Fibroblast of the aortic adventitia (primary cell): ENCODE measurements around the gene ADCY10. TPM values are rescaled to one million over a fixed set of nuclear protein-coding genes. Genes with fewer than 3 reads are reported as not detected.
A peak's percentile ranks its signal among the peaks of the same experiment; 100 is the strongest.

ENCODE experiments used
- DNase-seq: peaks from one replicate; pipeline ENCODE4 v3.0.0-alpha.2; 2010; ENCODE audit warnings: low read depth
- H3K4me3 ChIP-seq: 2 replicates; pipeline ENCODE4 v1.5.1; 2011; ENCODE audit warnings: low read depth, mild to moderate bottlenecking, control low read depth, low read length, moderate library complexity
- CTCF ChIP-seq: IDR thresholded peaks from 2 replicates; pipeline ENCODE4 v1.5.1; 2011; ENCODE audit warnings: mild to moderate bottlenecking, low read length, control low read depth, inconsistent platforms; ENCODE audit not compliant: insufficient read depth
- total RNA-seq: library from RNA; depleted of rRNA; stranded (reverse); fragments of >200 nt; gene quantifications from 2 replicates; pipeline ENCODE4 v1.2.3, GENCODE V29; 2012; ENCODE audit warnings: low replicate concordance

ADCY10 gene
- total RNA-seq, 1 donor: 0.09 TPM

- H3K4me3 ChIP-seq: no peak overlapping the region
- no peak for DNase-seq
- no peak for TF ChIP-seq CTCF
Observed at GRCh38 chr1:167805041-167805556, 108.8 kb downstream of the ADCY10 start.

DNA sequence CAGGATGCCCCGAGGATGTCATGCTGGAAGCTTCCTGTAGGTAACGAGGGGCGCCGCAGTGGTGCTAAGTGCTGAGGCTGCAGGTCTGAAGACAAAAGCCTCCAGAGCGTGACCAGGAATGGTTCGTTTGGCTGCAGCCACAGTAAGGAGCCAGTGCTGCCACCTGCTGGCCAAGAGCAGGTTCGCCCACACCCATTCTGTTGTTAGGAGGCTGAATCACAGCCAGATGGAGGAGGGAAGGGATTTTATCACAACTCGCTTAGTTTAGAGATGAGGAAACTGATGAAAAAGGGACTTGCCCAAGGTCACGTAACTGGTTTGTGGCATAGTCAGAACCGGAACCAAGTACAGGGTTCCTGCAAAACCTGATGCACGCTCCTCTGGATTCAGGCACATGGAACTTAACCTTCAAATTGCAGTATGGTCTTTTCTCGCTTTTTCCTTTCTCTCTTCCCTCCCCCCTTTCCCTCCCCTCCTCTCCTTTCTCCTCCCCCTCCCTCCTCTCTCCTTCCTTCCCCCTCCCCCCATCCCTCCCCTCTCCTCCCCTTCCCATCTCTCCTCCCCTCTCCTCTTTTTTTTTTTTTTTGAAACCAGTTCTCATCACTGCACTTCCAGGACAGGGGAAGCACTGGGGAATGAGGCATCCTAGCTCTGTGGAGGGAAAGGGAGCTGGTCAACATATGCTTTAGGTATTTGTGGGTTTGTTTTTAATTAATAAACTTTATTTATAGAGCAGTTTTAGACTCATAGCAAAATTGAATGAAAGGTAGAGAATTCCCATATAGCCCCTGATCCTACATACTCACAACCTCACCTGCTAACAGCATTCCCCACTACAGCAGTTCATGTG, 110.4 kb downstream of the ADCY10 start:
- DNase-seq: peak; percentile 96
- H3K4me3 ChIP-seq: no peak overlapping the region
- peak; percentile 95 for TF ChIP-seq CTCF

GRCh38 chr1:167802235-167802634, 111.7 kb downstream of the ADCY10 start:
- no peak overlapping the region for H3K4me3 ChIP-seq
- no peak for TF ChIP-seq CTCF
- no peak for DNase-seq

- TF ChIP-seq CTCF: no peak
- DNase-seq: no peak
- no peak overlapping the region for H3K4me3 ChIP-seq
Observed at GRCh38 chr1:167800251-167800650, 113.7 kb downstream of the ADCY10 start.

DNA sequence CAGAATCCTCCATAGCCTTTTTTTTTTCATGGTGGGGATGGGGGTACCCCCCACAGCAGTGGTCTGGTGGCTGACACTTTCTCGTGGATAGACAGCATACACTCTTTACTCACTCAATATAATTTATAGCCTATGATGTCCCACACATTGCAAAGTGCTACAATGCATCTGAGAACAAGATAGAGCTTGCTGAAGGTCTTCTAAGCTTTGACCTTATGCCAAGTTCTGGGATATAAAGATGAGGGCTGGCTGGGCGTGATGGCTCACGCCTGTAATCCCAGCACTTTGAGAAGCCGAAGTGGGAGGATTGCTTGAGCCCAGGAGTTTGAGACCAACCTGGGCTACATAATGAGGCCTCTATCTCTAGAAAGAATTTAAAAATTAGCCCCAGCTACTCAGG, 114.2 kb downstream of the ADCY10 start:
- H3K4me3 ChIP-seq: no peak overlapping the region
- DNase-seq: no peak
- TF ChIP-seq CTCF: no peak

DNA sequence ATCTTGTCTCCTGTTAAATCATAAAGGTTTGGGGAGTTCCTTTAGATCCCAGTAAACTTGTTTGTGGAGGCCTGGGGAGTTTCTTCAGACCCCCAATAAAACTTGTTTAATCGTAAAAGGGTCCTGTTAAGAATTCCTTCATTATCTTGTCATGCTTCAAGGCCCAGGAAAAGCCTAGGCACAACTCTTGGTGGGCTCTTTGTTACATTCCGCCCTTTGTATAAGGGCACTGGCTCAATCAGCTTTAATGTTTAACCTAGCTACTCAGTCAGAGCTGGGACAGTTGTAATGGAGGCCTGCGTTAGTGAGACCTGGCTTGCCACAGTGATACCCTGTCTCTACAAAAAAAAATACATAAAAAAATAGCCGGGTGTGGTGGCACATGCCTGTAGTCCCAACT, 115.0 kb downstream of the ADCY10 start:
- TF ChIP-seq CTCF: no peak
- DNase-seq: no peak
- no peak overlapping the region for H3K4me3 ChIP-seq
